ENCODE results near the gene GPR21.

Gene GPR21

GRCh38 chr9:123065196-123065595 lies 31.7 kb downstream of the GPR21 start:
- TF ChIP-seq ZNF565 (CRISPR knock-in tag; conservative IDR thresholded peaks at IDR 0.05; ENCODE audit: low read depth) (no peak), ESRRG (CRISPR knock-in tag; IDR thresholded peaks at IDR 0.05) (no peak), RARB (CRISPR knock-in tag; IDR thresholded peaks at IDR 0.05) (no peak), TOX (CRISPR knock-in tag; IDR thresholded peaks at IDR 0.05; ENCODE audit: borderline replicate concordance) (no peak), PPARA (CRISPR knock-in tag; IDR thresholded peaks at IDR 0.05; ENCODE audit: borderline replicate concordance) (no peak), SNAI2 (CRISPR knock-in tag; IDR thresholded peaks at IDR 0.05) (no peak), CSDC2 (CRISPR knock-in tag; IDR thresholded peaks at IDR 0.05) (no peak), CREB5 (CRISPR knock-in tag; IDR thresholded peaks at IDR 0.05; ENCODE audit: low read depth) (no peak), GLIS3 (CRISPR knock-in tag; IDR thresholded peaks at IDR 0.05) (no peak), ISL1 (CRISPR knock-in tag; IDR thresholded peaks at IDR 0.05) (no peak), BACH2 (CRISPR knock-in tag; IDR thresholded peaks at IDR 0.05; ENCODE audit: borderline replicate concordance) (no peak), POU6F1 (CRISPR knock-in tag; IDR thresholded peaks at IDR 0.05; ENCODE audit: borderline replicate concordance, low read depth) (no peak), OSR1 (CRISPR knock-in tag; IDR thresholded peaks at IDR 0.05) (no peak), ARNTL (CRISPR knock-in tag; IDR thresholded peaks at IDR 0.05; ENCODE audit: borderline replicate concordance, low read depth) (no peak), PATZ1 (CRISPR knock-in tag; IDR thresholded peaks at IDR 0.05; ENCODE audit: borderline replicate concordance) (no peak)

GRCh38 chr9:123067136-123067535 lies 33.7 kb downstream of the GPR21 start:
- peak; percentile 34 for TF ChIP-seq ISL1 (CRISPR knock-in tag; IDR thresholded peaks at IDR 0.05)
- TF ChIP-seq GLIS3 (CRISPR knock-in tag; IDR thresholded peaks at IDR 0.05), result no peak
- no peak for TF ChIP-seq ARNTL (CRISPR knock-in tag; IDR thresholded peaks at IDR 0.05; ENCODE audit: borderline replicate concordance, low read depth)
- TF ChIP-seq POU6F1 (CRISPR knock-in tag; IDR thresholded peaks at IDR 0.05; ENCODE audit: borderline replicate concordance, low read depth), result no peak
- no peak for TF ChIP-seq OSR1 (CRISPR knock-in tag; IDR thresholded peaks at IDR 0.05)
- no peak for TF ChIP-seq ZNF8 (CRISPR knock-in tag; IDR thresholded peaks at IDR 0.05)
- ATAC-seq, result no peak

More at GRCh38 chr9:123065196-123065595, 31.7 kb downstream of the GPR21 start:
- ATAC-seq, result peak; percentile 6; the same call in 1 of the 3 replicates

GRCh38 chr9:123069010-123069481 lies 35.6 kb downstream of the GPR21 start:
- ATAC-seq, result peak; percentile 96
- TF ChIP-seq ARNTL (CRISPR knock-in tag; IDR thresholded peaks at IDR 0.05; ENCODE audit: borderline replicate concordance, low read depth) (no peak), ZC3H10 (CRISPR knock-in tag; IDR thresholded peaks at IDR 0.05) (peak; percentile 88; the same call in 1 of the 2 replicates), PATZ1 (CRISPR knock-in tag; IDR thresholded peaks at IDR 0.05; ENCODE audit: borderline replicate concordance) (peak; percentile 66; the same call in 1 of the 2 replicates), TSHZ2 (CRISPR knock-in tag; IDR thresholded peaks at IDR 0.05) (no peak), BACH2 (CRISPR knock-in tag; IDR thresholded peaks at IDR 0.05; ENCODE audit: borderline replicate concordance) (no peak), ISL1 (CRISPR knock-in tag; IDR thresholded peaks at IDR 0.05) (peak; percentile 100), TOX (CRISPR knock-in tag; IDR thresholded peaks at IDR 0.05; ENCODE audit: borderline replicate concordance) (peak; percentile 97), RARB (CRISPR knock-in tag; IDR thresholded peaks at IDR 0.05) (no peak), TCF4 (CRISPR knock-in tag; IDR thresholded peaks at IDR 0.05; ENCODE audit: borderline replicate concordance) (no peak), SNAI2 (CRISPR knock-in tag; IDR thresholded peaks at IDR 0.05) (no peak), POU6F1 (CRISPR knock-in tag; IDR thresholded peaks at IDR 0.05; ENCODE audit: borderline replicate concordance, low read depth) (peak; percentile 93), CSRNP3 (CRISPR knock-in tag; IDR thresholded peaks at IDR 0.05) (no peak)

Measured in SK-N-SH treated with all-trans-retinoic acid at 6 μM for 48 hours (cell line).